NCI-H460 (cell line): ENCODE measurements around the gene OR52B2. TPM values are rescaled to one million over a fixed set of nuclear protein-coding genes. Genes with fewer than 3 reads are reported as not detected.
"Not testable (repeated sequence)": the region's sequence is repeated elsewhere in the genome, so short reads cannot be mapped to it uniquely, and the experiment has no call there.

Experiments used
- DNase-seq: peaks from one replicate; pipeline ENCODE4 v3.0.0-alpha.2; 2016; ENCODE audit warnings: low read depth; ENCODE audit errors: extremely low read depth
- total RNA-seq: library from RNA; depleted of rRNA; stranded (reverse); fragments of >200 nt; shearing (Covaris generic); gene quantifications from 2 replicates; pipeline ENCODE4 v1.2.3, GENCODE V29; 2014; rRNA removed

OR52B2 gene
- total RNA-seq, 1 experiment from 2014 or later = not detected

DNA sequence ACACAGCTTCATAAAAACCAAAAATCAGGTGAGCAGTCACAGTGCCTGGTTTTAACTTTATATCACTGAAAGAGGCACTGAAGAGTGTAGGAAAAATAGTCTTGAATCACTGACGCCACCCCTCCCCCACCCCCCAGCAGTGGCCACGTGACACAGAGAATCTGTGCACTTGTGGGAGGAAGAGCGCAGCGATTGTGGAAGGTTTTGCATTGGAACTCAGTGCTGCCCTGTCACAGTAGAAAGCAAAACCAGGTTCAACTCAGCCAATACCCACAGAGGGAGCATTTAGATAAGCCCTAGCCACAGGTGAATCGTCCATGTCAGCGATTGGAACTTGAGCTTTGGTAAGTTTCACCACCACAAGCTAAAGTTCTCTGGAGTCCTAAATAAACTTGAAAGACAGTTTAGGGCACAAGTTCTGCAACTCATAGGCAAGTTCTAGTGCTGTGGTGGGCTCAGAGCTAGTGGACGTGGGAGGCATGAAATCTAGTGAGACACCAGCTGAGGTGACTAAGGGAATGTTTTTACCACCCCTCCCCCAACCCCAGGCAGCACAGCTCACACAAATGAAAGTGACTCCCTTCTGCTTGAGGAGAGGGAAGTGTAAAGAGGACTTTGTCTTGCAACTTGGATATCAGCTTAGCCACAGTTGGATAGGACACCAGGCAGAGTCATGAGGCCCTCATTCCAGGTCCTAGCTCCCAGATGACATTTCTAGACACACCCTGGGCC lies 13.3 kb downstream of the OR52B2 start:
- no peak for DNase-seq

DNA sequence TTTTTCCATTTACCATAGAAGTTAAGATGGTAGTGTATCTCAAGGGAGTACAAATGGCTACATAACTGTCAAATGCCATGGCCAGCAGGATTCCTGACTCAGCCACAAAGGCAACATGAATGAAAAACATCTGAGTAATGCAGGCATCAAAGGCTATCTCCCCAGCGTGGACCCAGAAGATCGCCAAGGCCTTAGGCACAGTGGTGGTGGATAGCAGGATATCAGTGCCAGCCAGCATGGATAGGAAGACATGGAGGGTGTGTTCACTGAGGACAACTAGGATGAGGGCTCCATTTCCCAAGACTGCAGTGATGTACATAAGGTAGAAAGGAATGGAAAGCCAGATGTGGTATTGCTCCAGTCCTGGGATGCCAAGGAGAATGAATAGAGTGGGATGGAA lies 18.0 kb downstream of the OR52B2 start:
- DNase-seq = no peak

DNA sequence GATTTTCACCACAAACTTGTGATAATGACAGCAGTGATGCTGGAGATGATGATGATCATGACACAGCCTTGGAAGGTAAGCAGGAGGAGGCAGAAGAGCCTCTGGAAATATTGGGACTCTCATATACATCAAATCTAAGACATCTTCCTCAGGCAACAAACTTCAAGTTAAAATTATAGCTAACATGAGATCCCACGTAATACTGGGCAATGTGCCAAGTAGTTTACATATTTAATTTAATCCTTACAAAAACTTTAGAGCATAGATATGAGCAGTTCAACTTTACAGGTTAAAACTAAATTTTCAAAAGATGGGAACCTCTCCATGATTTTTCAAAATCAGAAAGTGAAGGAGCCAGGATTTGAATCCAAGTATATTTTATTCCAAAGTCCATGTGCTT lies 19.0 kb downstream of the OR52B2 start:
- no peak for DNase-seq

DNA sequence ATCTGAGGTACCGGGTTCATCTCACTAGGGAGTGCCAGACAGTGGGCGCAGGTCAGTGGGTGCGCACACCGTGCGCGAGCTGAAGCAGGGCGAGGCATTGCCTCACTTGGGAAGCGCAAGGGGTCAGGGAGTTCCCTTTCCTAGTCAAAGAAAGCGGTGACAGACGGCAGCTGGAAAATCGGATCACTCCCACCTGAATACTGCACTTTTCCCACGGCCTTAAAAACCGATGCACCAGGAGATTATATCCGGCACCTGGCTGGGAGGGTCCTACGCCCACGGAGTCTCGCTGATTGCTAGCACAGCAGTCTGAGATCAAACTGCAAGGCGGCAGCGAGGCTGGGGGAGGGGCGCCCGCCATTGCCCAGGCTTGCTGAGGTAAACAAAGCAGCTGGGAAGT lies 26.4 kb downstream of the OR52B2 start:
- not testable (repeated sequence) for DNase-seq

DNA sequence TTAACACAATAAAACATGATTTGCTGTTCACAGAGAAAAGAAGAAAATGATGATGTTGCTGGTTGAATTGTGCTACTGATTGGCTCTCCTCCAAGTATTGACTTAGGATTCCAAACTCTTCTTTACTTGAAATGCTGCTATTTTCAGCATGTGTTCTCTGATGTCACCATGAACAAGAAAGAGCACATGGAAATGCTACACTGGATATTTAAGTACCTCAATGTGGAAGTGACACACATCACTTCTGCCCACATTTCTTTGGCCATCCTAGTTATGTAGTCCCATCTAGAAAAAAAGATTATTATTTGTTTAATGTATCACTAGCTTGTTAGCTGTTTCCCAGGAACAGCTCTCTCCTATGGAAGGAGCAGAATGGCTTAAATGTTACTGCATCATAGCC lies 27.2 kb downstream of the OR52B2 start:
- no peak for DNase-seq

DNA sequence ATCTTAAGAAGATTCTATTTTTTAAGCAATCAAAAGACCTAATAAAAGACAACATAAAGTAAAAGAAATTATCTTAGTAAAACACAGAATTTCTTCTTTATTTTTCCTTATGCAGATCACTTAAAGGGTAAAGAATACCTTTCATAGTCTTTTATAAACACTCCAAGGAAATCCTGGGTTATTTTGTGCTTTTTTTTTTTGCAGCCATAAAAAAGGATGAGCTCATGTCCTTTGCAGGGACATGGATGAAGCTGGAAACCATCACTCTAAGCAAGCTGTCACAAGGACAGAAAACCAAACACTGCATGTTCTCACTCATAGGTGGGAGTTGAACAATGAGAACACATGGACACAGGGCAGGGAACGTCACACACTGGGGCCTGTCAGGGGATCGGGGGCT lies 34.2 kb downstream of the OR52B2 start:
- DNase-seq = not testable (repeated sequence)

DNA sequence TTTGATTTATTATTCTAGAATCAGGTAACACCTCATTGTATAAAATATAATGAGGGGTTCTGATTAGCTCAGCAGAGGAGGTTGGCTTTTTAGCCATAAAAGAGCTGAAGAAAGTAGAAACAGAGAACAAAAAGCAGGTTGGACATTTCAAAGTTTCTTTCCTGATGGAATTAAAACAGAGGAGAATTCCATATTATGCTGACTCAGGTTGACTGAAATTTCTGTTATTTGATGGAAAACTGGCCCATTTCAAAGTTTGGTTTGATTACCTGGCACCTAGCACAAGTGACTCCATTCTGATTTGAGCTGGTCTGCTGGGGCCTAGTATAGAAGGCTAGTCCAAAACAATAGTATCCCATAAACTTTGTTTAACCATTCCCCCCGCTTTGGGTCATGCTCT lies 37.7 kb downstream of the OR52B2 start:
- no peak for DNase-seq

DNA sequence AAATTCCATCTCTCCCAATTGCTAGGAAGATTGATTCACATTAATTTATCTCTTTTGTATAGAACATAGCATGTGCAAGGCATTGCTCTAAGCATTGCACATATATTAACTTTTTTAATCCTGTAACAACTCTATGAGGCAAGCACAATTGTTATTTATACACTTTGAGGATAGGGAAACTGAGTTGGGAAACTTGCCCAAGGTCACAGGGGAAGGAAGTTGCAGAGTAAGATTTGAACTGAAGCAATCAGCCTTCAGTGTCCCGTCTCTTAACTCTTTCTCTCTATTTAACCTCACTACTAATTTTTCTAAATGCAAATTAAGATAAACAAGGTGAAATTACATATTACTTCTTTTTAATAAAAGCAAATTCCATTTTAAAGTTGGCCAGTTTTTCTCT lies 40.5 kb downstream of the OR52B2 start:
- DNase-seq = no peak

DNA sequence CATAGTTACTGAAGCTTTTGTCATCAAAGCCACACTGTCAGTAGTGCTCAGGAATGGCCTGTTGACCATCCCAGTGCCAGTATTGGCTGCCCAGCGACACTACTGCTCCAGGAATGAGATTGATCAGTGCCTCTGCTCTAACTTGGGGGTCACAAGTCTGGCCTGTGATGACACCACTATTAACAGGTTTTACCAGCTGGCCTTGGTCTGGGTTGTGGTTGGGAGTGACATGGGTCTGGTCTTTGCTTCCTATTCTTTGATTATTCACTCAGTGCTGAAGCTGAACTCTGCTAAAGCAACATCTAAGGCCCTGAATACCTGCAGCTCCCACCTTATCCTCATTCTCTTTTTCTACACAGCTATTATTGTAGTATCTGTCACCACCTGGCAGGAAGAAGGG lies 41.1 kb downstream of the OR52B2 start:
- DNase-seq = no peak

DNA sequence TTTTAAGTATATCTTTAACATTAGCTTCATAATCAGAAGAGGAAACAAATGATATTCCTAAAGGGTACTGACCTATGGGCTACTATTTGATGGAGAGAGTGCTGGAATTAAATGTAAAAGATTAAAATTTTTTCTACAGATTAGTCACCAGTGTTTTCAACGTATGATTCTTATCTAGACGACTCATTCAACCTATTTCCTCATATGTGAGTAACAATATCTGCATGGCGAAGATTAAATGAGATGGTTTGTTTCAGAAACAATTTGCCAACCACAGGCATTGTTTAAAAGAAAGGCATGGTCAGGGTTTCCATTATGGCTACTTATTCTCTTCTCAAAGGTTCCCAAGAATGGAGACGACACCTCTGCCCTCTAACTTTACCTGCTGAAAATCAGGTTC lies 42.2 kb downstream of the OR52B2 start:
- no peak for DNase-seq

DNA sequence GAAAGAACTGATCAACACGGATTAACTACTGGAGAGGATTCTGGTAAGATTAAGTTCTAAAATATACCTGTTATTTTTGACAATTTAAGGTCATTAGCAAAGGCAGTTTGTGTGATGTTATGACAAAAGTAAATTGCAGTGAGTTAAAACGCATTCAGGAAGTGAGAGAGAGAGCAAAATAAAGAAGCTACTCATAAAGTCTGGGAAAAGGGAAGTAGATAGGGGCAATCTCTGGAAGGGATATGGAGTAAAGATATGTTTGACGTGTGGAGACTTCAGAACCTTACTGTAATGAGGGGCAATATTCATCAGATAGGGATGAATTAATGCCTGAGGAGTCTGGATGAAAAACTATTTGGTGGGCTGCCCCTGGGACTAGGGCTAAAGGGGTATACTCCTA lies 45.9 kb downstream of the OR52B2 start:
- no peak for DNase-seq

Other genes with a start within 250 kb of the OR52B2 start
- not detected in 2 replicates for gene OR56A3, start 228.1 kb downstream of the OR52B2 start, total RNA-seq
- not detected in 2 replicates for gene OR56A5, start 201.8 kb downstream of the OR52B2 start, total RNA-seq
- gene OR52L1, start 183.3 kb downstream of the OR52B2 start, total RNA-seq = not detected in 2 replicates
- gene OR56A4, start 163.4 kb downstream of the OR52B2 start, total RNA-seq = not detected in 2 replicates
- gene OR56A1, start 139.6 kb downstream of the OR52B2 start, total RNA-seq = not detected in 2 replicates
- not detected in 2 replicates for gene OR56B4, start 62.6 kb downstream of the OR52B2 start, total RNA-seq
- not detected in 2 replicates for gene OR52W1, start 28.9 kb upstream of the OR52B2 start, total RNA-seq
- gene C11orf42, start 35.2 kb upstream of the OR52B2 start, total RNA-seq = not detected in 2 replicates
- 11.7 and 15.3 TPM in 2 replicates for gene FHIP1B, start 64.3 kb upstream of the OR52B2 start, total RNA-seq
- gene CNGA4, start 68.8 kb upstream of the OR52B2 start, total RNA-seq = not detected in 2 replicates
- not detected in 2 replicates for gene CCKBR, start 89.5 kb upstream of the OR52B2 start, total RNA-seq
- 8.9 and 9.8 TPM in 2 replicates for gene CAVIN3, start 150.2 kb upstream of the OR52B2 start, total RNA-seq
- gene SMPD1, start 220.1 kb upstream of the OR52B2 start, total RNA-seq = 6.4 and 7.4 TPM in 2 replicates
- 6.9 and 8.5 TPM in 2 replicates for gene APBB1, start 248.8 kb upstream of the OR52B2 start, total RNA-seq